Right lobe of liver (tissue), 6 donors: ENCODE results near the gene NUDT7. TPM values are rescaled to one million over a fixed set of nuclear protein-coding genes. Genes with fewer than 3 reads are reported as not detected.

Experiments
- ATAC-seq, 4 donors: fragments of 200-7000 bp; cut with Tn5 transposase; one replicate each; pipeline ENCODE4 v1.9.1; 2020; ENCODE audit warnings: mild to moderate bottlenecking in 4 of 4, moderate library complexity in 4 of 4
- DNase-seq, 3 donors: peaks; one replicate each; pipeline ENCODE4 v3.0.0-alpha.2; 2020
- H3K27ac ChIP-seq, 3 donors: fragments of 200-600 bp; one replicate each; pipeline ENCODE4 v1.8.0; 2022
- H3K27me3 ChIP-seq, 2 donors: fragments of 200-600 bp; one replicate each; pipeline ENCODE4 v1.8.0; 2022
- H3K36me3 ChIP-seq, 4 donors: fragments of 200-600 bp; sonication (generic) in 1 of 4; one replicate each; pipeline versions ENCODE4 v1.5.1 to v1.8.0; 2017 to 2022; ENCODE audit warnings: control low read depth in 1 of 4
- H3K4me1 ChIP-seq, 4 donors: fragments of 200-600 bp; sonication (generic) in 1 of 4; one replicate each; pipeline versions ENCODE4 v1.5.1 to v1.8.0; 2017 to 2022; ENCODE audit warnings: control low read depth in 1 of 4
- H3K4me3 ChIP-seq, 3 donors: fragments of 200-600 bp; one replicate each; pipeline ENCODE4 v1.8.0; 2022
- H3K9me3 ChIP-seq, 4 donors: fragments of 200-600 bp; sonication (generic) in 1 of 4; one replicate each; pipeline versions ENCODE4 v1.5.1 to v1.8.0; 2017 to 2022; ENCODE audit warnings: control low read depth in 1 of 4
- POLR2A ChIP-seq: fragments of 450-650 bp; IDR thresholded peaks from one replicate; pipeline ENCODE4 v1.6.1; 2017; ENCODE audit warnings: antibody characterized with exemption, mild to moderate bottlenecking
- WGBS: methylation state at CpG from one replicate; pipeline ENCODE4 v1.1.6; 2018; ENCODE audit warnings: low coverage, low lambda C conversion rate; ENCODE audit not compliant: insufficient coverage; ENCODE audit errors: missing lambda C conversion rate; 5-methylcytosine and 5-hydroxymethylcytosine counted together
- intact Hi-C, 2 donors: fragments of 100-400 bp; cut with DNase I; formaldehyde crosslinking; loops; one replicate each; pipeline versions ENCODE4 v1.11.2 to v1.14.1; 2022
- total RNA-seq, 6 experiments: library from RNA; depleted of rRNA in 2 of 6; stranded (reverse); fragments of >200 nt in 2 of 6; fragmentation: NEBNext Ultra II Directional in 3 of 6; extraction: Animal tissue kit (Norgen Biotek cat#: 25700) in 3 of 6; gene quantifications; one replicate each; pipeline versions ENCODE4 v1.1.0 to v1.2.4, GENCODE V29; 2016 to 2023
- TF ChIP-seq, protein P1 (sequence below), 4 donors: fragments of 200-600 bp in 3 of 4; fragments of 450-650 bp in 1 of 4; IDR thresholded peaks; one replicate each; pipeline versions ENCODE4 v1.5.1 to v1.8.0; 2016 to 2022; ENCODE audit warnings: antibody characterized with exemption in 4 of 4, mild to moderate bottlenecking in 2 of 4
- donor health status: DM: no; HTN: yes; CAD: no.
- donor health status: DM: no; HTN: no; CAD: no.
- donor health status: DM: no; HTN: no; CAD: no.
- donor health status: DM: no; HTN: yes; CAD: no.
- donor health status: DM: no; HTN: yes; CAD: no.

NUDT7 gene
- total RNA-seq, 6 experiments from 2014 or later: 24.6 to 35.0 (median 29.5) TPM

DNA sequence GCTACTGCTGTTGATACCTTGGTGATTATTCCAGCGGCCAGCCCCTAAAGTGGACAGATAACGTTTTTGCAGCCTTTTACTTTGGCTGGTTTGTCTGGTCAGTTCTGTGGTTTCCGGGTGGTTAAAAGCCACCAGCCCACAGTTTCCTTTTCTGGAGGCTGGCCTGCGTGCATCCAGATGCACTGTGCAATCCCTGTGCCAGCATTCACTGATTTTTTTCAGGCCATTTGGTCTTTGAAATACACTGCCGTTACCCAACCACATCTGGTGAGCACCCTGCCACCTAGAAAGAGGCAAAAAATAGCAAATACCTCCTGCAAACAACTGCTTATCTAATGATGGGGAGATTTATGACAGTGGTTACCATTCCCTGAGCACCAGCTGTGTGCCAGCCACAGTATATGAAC is 797 bp downstream of the NUDT7 start:
- H3K27ac ChIP-seq: peak overlapping the region; percentile 96 to 100 (median 99)
- DNase-seq (peak; percentile 44 to 67 (median 58)), ATAC-seq (peak; percentile 40 to 58 (median 49))
- H3K9me3 ChIP-seq: no peaks in the 10 kb centered on the region
- H3K36me3 ChIP-seq: peaks cover 0 to 4% (median 2%) of the 10 kb centered on the region in 4 donors
- TF ChIP-seq, protein P1, sequence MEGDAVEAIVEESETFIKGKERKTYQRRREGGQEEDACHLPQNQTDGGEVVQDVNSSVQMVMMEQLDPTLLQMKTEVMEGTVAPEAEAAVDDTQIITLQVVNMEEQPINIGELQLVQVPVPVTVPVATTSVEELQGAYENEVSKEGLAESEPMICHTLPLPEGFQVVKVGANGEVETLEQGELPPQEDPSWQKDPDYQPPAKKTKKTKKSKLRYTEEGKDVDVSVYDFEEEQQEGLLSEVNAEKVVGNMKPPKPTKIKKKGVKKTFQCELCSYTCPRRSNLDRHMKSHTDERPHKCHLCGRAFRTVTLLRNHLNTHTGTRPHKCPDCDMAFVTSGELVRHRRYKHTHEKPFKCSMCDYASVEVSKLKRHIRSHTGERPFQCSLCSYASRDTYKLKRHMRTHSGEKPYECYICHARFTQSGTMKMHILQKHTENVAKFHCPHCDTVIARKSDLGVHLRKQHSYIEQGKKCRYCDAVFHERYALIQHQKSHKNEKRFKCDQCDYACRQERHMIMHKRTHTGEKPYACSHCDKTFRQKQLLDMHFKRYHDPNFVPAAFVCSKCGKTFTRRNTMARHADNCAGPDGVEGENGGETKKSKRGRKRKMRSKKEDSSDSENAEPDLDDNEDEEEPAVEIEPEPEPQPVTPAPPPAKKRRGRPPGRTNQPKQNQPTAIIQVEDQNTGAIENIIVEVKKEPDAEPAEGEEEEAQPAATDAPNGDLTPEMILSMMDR (IDR thresholded peaks at IDR 0.05): no peak
- TF ChIP-seq POLR2A: peak; percentile 25
- H3K27me3 ChIP-seq: no peaks in the 10 kb centered on the region
- intact Hi-C loops: no loop called here
- H3K4me3 ChIP-seq: peak overlapping the region; percentile 63 to 81 (median 69)
- WGBS: 0% methylated on average over 5 of the region's 5 CpGs
- H3K4me1 ChIP-seq: peaks cover 0 to 18% (median 0%) of the 10 kb centered on the region in 4 donors

DNA sequence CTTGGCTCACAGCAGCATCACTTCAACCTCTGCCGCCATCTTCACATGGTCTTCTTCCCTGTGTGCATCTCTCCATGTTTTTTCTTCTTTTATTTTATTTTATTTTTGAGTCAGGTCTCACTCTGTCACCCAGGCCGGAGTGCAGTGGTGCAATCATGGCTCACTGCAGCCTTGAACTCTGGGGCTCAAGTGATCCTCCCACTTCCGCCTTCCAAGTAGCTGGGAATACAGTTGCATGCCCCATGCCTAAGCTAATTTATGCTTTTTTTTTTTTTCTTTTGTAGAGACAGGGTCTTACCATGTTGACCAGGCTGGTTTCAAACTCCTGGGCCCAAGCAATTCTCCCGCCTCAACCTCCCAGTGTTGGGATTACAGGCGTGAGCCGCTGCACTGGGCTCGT is 1.9 kb downstream of the NUDT7 start:
- peaks cover 0 to 18% (median 0%) of the 10 kb centered on the region in 4 donors for H3K4me1 ChIP-seq
- H3K27me3 ChIP-seq: no peaks in the 10 kb centered on the region
- TF ChIP-seq, protein P1 (IDR thresholded peaks at IDR 0.05): no peak
- TF ChIP-seq POLR2A: no peak
- peak overlapping the region; percentile 96 to 100 (median 99) for H3K27ac ChIP-seq
- 76% methylated on average over 7 of the region's 7 CpGs for WGBS
- H3K4me3 ChIP-seq: peak overlapping the region in 2 of 3 donors; percentile 69 to 81
- DNase-seq (no peak), ATAC-seq (no peak)
- peaks cover 0 to 6% (median 2%) of the 10 kb centered on the region in 4 donors for H3K36me3 ChIP-seq
- intact Hi-C loops: no loop called here
- H3K9me3 ChIP-seq: no peaks in the 10 kb centered on the region

DNA sequence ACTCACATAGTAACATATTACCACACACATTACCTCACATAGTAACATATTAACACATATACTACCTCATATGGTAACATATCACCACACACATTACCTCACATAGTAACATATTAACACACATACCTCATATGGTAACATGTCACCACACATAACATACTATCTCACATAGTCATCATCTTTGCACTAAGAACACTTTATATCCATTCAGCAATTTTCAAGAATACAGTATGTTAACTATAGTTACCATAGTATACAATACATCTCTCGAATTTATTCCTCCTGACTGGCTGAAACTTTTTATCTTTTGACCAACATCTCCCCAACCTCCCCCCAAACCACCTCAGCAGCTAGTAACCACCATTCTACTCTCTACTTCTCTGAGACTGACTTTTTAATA is 7.6 kb downstream of the NUDT7 start:
- Histone ChIP-seq H3K9me3 (no peaks in the 10 kb centered on the region), H3K4me1 (peaks cover 0 to under 1% (median 0%) of the 10 kb centered on the region in 4 donors), H3K4me3 (no peak overlapping the region), H3K27me3 (no peaks in the 10 kb centered on the region), H3K27ac (no peak overlapping the region), H3K36me3 (peaks cover 0 to 8% (median 2%) of the 10 kb centered on the region in 4 donors)
- 0% methylated on average over 1 of the region's 1 CpG for WGBS
- no peak for ATAC-seq
- TF ChIP-seq POLR2A: no peak
- TF ChIP-seq, protein P1 (IDR thresholded peaks at IDR 0.05): no peak
- intact Hi-C loops: no loop called here
- DNase-seq: no peak

DNA sequence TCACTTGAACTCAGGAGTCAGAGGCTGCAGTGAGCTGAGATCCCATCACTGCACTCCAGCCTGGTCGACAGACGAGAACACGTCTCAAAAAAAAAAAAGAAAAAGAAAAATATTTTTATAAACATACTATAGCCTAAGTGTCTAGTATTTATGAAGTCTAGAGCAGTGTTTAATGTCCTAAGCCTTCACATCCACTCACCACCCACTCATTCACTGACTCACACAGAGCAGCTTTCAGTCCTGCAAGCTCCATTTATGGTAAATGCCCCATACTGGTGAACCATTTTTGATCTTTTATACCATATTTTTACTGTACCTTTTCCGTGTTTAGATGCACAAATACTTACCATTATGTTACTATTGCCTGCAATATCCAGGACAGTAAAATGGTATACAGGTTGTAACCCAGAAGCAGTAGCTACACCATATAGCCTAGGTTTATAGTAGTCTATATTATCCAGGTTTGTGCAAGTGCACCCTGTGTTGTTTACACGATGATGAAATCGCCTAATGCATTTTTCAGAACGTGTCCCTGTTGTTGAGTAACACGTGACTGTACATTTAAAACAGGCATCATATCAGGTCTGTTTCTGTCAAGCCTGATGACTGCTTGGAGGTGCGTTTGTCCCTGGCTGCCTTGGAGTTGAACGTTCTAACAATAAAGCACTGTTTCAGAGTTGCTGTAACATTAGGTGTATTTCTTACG is 10.1 kb downstream of the NUDT7 start:
- H3K9me3 ChIP-seq: no peaks in the 10 kb centered on the region
- intact Hi-C loops: no loop called here
- no peak overlapping the region for H3K27ac ChIP-seq
- H3K27me3 ChIP-seq: no peaks in the 10 kb centered on the region
- TF ChIP-seq, protein P1 (IDR thresholded peaks at IDR 0.05): no peak
- no peak for TF ChIP-seq POLR2A
- H3K4me3 ChIP-seq: no peak overlapping the region
- peaks cover 0 to 4% (median 0%) of the 10 kb centered on the region in 4 donors for H3K36me3 ChIP-seq
- DNase-seq: no peak
- WGBS: 81% methylated on average over 9 of the region's 11 CpGs
- H3K4me1 ChIP-seq: no peaks in the 10 kb centered on the region
- ATAC-seq: no peak
